Measurements from ENCODE around the gene PARVA.

PARVA gene

GRCh38 chr11:12525466-12526055 lies 148.2 kb downstream of the PARVA start:
- no peak for FAIRE-seq
- DNase-seq (ENCODE audit: insufficient read length, low spot score) = no peak
- TF ChIP-seq PAX5 (IDR thresholded peaks at IDR 0.05; ENCODE audit: insufficient read depth, low read length, severe bottlenecking) = no peak
- TF ChIP-seq POLR2AphosphoS5 (IDR thresholded peaks at IDR 0.05; ENCODE audit: low read depth, low read length) = no peak
- TF ChIP-seq SPI1 (IDR thresholded peaks at IDR 0.05; ENCODE audit: low read depth, low read length) = no peak

- no peak for DNase-seq (ENCODE audit: insufficient read length, low spot score)
- TF ChIP-seq SPI1 (IDR thresholded peaks at IDR 0.05; ENCODE audit: low read depth, low read length) (no peak), PAX5 (IDR thresholded peaks at IDR 0.05; ENCODE audit: insufficient read depth, low read length, severe bottlenecking) (no peak), TAF1 (IDR thresholded peaks at IDR 0.05; ENCODE audit: low read depth, low read length) (no peak), POLR2A (IDR thresholded peaks at IDR 0.05; ENCODE audit: low read depth, low read length) (no peak), POLR2AphosphoS5 (IDR thresholded peaks at IDR 0.05; ENCODE audit: low read depth, low read length) (no peak), POU2F2 (IDR thresholded peaks at IDR 0.05; ENCODE audit: low read depth, low read length) (no peak)
- FAIRE-seq = no peak
Measured at GRCh38 chr11:12526789-12527188, 149.4 kb downstream of the PARVA start.

GRCh38 chr11:12528487-12528886 lies 151.1 kb downstream of the PARVA start:
- no peak for DNase-seq (ENCODE audit: insufficient read length, low spot score)

GRCh38 chr11:12529041-12529440 lies 151.7 kb downstream of the PARVA start:
- no peak for DNase-seq (ENCODE audit: insufficient read length, low spot score)
- no peak for FAIRE-seq
- TF ChIP-seq TAF1 (IDR thresholded peaks at IDR 0.05; ENCODE audit: low read depth, low read length) (no peak), POLR2AphosphoS5 (IDR thresholded peaks at IDR 0.05; ENCODE audit: low read depth, low read length) (no peak)

More at GRCh38 chr11:12528487-12528886, 151.1 kb downstream of the PARVA start:
- FAIRE-seq = no peak
- no peak for TF ChIP-seq PAX5 (IDR thresholded peaks at IDR 0.05; ENCODE audit: insufficient read depth, low read length, severe bottlenecking)
- TF ChIP-seq POLR2A (IDR thresholded peaks at IDR 0.05; ENCODE audit: low read depth, low read length) = no peak
- TF ChIP-seq POU2F2 (IDR thresholded peaks at IDR 0.05; ENCODE audit: low read depth, low read length) = no peak
- no peak for TF ChIP-seq SPI1 (IDR thresholded peaks at IDR 0.05; ENCODE audit: low read depth, low read length)
- no peak for TF ChIP-seq TAF1 (IDR thresholded peaks at IDR 0.05; ENCODE audit: low read depth, low read length)
- TF ChIP-seq POLR2AphosphoS5 (IDR thresholded peaks at IDR 0.05; ENCODE audit: low read depth, low read length) = no peak

GRCh38 chr11:12529793-12530192 lies 152.4 kb downstream of the PARVA start:
- DNase-seq (ENCODE audit: insufficient read length, low spot score) (no peak), FAIRE-seq (no peak)
- TF ChIP-seq POLR2AphosphoS5 (IDR thresholded peaks at IDR 0.05; ENCODE audit: low read depth, low read length) = no peak
- TF ChIP-seq POLR2A (IDR thresholded peaks at IDR 0.05; ENCODE audit: low read depth, low read length) = no peak
- no peak for TF ChIP-seq SPI1 (IDR thresholded peaks at IDR 0.05; ENCODE audit: low read depth, low read length)
- no peak for TF ChIP-seq POU2F2 (IDR thresholded peaks at IDR 0.05; ENCODE audit: low read depth, low read length)
- TF ChIP-seq PAX5 (IDR thresholded peaks at IDR 0.05; ENCODE audit: insufficient read depth, low read length, severe bottlenecking) = no peak
- TF ChIP-seq TAF1 (IDR thresholded peaks at IDR 0.05; ENCODE audit: low read depth, low read length) = no peak

GRCh38 chr11:12531020-12531419 lies 153.6 kb downstream of the PARVA start:
- DNase-seq (ENCODE audit: insufficient read length, low spot score) = no peak
- TF ChIP-seq POLR2A (IDR thresholded peaks at IDR 0.05; ENCODE audit: low read depth, low read length) = no peak
- no peak for TF ChIP-seq TAF1 (IDR thresholded peaks at IDR 0.05; ENCODE audit: low read depth, low read length)
- TF ChIP-seq POLR2AphosphoS5 (IDR thresholded peaks at IDR 0.05; ENCODE audit: low read depth, low read length) = no peak
- TF ChIP-seq SPI1 (IDR thresholded peaks at IDR 0.05; ENCODE audit: low read depth, low read length) = no peak
- no peak for TF ChIP-seq PAX5 (IDR thresholded peaks at IDR 0.05; ENCODE audit: insufficient read depth, low read length, severe bottlenecking)
- TF ChIP-seq POU2F2 (IDR thresholded peaks at IDR 0.05; ENCODE audit: low read depth, low read length) = no peak
- no peak for FAIRE-seq

GRCh38 chr11:12531681-12532080 lies 154.3 kb downstream of the PARVA start:
- DNase-seq (ENCODE audit: insufficient read length, low spot score) (no peak), FAIRE-seq (no peak)
- no peak for TF ChIP-seq POU2F2 (IDR thresholded peaks at IDR 0.05; ENCODE audit: low read depth, low read length)
- no peak for TF ChIP-seq PAX5 (IDR thresholded peaks at IDR 0.05; ENCODE audit: insufficient read depth, low read length, severe bottlenecking)
- no peak for TF ChIP-seq POLR2AphosphoS5 (IDR thresholded peaks at IDR 0.05; ENCODE audit: low read depth, low read length)
- TF ChIP-seq POLR2A (IDR thresholded peaks at IDR 0.05; ENCODE audit: low read depth, low read length) = no peak
- no peak for TF ChIP-seq SPI1 (IDR thresholded peaks at IDR 0.05; ENCODE audit: low read depth, low read length)
- no peak for TF ChIP-seq TAF1 (IDR thresholded peaks at IDR 0.05; ENCODE audit: low read depth, low read length)

GRCh38 chr11:12532580-12532979 lies 155.2 kb downstream of the PARVA start:
- TF ChIP-seq POLR2A (IDR thresholded peaks at IDR 0.05; ENCODE audit: low read depth, low read length) = no peak
- TF ChIP-seq POU2F2 (IDR thresholded peaks at IDR 0.05; ENCODE audit: low read depth, low read length) = no peak
- TF ChIP-seq TAF1 (IDR thresholded peaks at IDR 0.05; ENCODE audit: low read depth, low read length) = no peak
- no peak for TF ChIP-seq SPI1 (IDR thresholded peaks at IDR 0.05; ENCODE audit: low read depth, low read length)
- no peak for TF ChIP-seq POLR2AphosphoS5 (IDR thresholded peaks at IDR 0.05; ENCODE audit: low read depth, low read length)
- TF ChIP-seq PAX5 (IDR thresholded peaks at IDR 0.05; ENCODE audit: insufficient read depth, low read length, severe bottlenecking) = no peak
- no peak for FAIRE-seq
- DNase-seq (ENCODE audit: insufficient read length, low spot score) = no peak

- TF ChIP-seq PAX5 (IDR thresholded peaks at IDR 0.05; ENCODE audit: insufficient read depth, low read length, severe bottlenecking) = no peak
- TF ChIP-seq POU2F2 (IDR thresholded peaks at IDR 0.05; ENCODE audit: low read depth, low read length) = no peak
- no peak for TF ChIP-seq POLR2AphosphoS5 (IDR thresholded peaks at IDR 0.05; ENCODE audit: low read depth, low read length)
- no peak for TF ChIP-seq POLR2A (IDR thresholded peaks at IDR 0.05; ENCODE audit: low read depth, low read length)
- TF ChIP-seq TAF1 (IDR thresholded peaks at IDR 0.05; ENCODE audit: low read depth, low read length) = no peak
- TF ChIP-seq SPI1 (IDR thresholded peaks at IDR 0.05; ENCODE audit: low read depth, low read length) = no peak
- FAIRE-seq = no peak
Measured at GRCh38 chr11:12534549-12534948, 157.2 kb downstream of the PARVA start.

GRCh38 chr11:12535321-12535720 lies 157.9 kb downstream of the PARVA start:
- DNase-seq (ENCODE audit: insufficient read length, low spot score) = no peak
- no peak for FAIRE-seq
- TF ChIP-seq POLR2AphosphoS5 (IDR thresholded peaks at IDR 0.05; ENCODE audit: low read depth, low read length) (no peak), PAX5 (IDR thresholded peaks at IDR 0.05; ENCODE audit: insufficient read depth, low read length, severe bottlenecking) (no peak), POU2F2 (IDR thresholded peaks at IDR 0.05; ENCODE audit: low read depth, low read length) (no peak), TAF1 (IDR thresholded peaks at IDR 0.05; ENCODE audit: low read depth, low read length) (no peak), POLR2A (IDR thresholded peaks at IDR 0.05; ENCODE audit: low read depth, low read length) (no peak), SPI1 (IDR thresholded peaks at IDR 0.05; ENCODE audit: low read depth, low read length) (no peak)

More at GRCh38 chr11:12534549-12534948, 157.2 kb downstream of the PARVA start:
- no peak for DNase-seq (ENCODE audit: insufficient read length, low spot score)

Data from GM12891 (cell line).